Measurements from ENCODE around the gene CCDC197.

Gene CCDC197

GRCh38 chr14:93962701-93963601, 34.1 kb upstream of the CCDC197 start:
- no peak for DNase-seq

DNA sequence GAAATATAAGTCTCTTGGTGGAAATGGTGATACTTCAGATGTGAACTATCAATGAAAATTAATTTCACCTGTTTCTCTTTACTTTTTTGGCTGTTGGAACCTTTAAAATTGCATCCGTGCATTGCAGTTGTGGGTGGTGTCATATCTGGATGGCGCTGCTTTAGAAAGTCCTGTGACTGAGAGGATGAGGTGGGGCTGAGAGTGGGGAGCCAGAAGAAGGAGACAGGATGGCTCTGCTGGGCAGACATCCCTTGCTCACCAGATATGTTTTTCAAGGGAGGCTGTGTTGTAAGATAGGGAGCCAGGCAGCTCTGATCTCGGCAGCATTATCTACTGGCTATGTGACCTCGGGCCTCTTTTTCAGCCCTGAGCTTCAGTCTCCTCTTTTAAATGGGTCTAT, 33.4 kb upstream of the CCDC197 start:
- DNase-seq, result no peak

GRCh38 chr14:93964281-93964680, 32.8 kb upstream of the CCDC197 start:
- DNase-seq, result no peak

- no peak for DNase-seq
Measured at GRCh38 chr14:93964820-93965286, 32.2 kb upstream of the CCDC197 start.

- no peak for DNase-seq
Measured at GRCh38 chr14:93965287-93965821, 31.7 kb upstream of the CCDC197 start.

GRCh38 chr14:93965946-93966474, 31.1 kb upstream of the CCDC197 start:
- DNase-seq, result no peak

DNA sequence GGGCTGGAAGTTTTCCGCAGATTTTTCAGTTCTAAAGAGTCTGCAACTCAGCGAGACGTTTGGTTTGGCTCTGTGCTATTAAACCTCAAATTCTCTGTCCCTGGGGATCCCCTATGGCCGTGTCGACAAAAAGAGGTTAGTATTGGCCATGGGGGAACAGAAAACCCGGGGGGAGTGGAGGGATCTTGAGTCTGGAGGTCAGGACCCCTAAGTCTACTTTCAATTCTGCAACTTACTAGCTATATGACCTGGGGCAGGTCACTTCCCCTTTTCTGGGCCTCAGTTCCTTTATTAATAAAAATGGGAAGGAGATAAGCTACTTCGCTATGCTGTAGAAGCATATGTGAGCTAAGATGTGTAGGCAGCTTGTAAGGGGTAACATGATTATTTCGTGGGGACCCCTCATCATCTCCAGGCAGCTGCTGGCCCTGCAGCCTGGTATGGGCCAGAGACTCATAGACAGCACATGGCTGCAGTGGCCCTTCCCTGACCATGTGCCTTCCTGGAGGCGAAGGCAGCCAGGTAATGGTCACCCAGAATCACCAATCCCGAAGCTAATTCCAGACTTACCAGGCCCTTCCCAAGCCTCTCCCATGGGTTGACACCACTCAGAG, 29.4 kb upstream of the CCDC197 start:
- DNase-seq, result no peak

DNA sequence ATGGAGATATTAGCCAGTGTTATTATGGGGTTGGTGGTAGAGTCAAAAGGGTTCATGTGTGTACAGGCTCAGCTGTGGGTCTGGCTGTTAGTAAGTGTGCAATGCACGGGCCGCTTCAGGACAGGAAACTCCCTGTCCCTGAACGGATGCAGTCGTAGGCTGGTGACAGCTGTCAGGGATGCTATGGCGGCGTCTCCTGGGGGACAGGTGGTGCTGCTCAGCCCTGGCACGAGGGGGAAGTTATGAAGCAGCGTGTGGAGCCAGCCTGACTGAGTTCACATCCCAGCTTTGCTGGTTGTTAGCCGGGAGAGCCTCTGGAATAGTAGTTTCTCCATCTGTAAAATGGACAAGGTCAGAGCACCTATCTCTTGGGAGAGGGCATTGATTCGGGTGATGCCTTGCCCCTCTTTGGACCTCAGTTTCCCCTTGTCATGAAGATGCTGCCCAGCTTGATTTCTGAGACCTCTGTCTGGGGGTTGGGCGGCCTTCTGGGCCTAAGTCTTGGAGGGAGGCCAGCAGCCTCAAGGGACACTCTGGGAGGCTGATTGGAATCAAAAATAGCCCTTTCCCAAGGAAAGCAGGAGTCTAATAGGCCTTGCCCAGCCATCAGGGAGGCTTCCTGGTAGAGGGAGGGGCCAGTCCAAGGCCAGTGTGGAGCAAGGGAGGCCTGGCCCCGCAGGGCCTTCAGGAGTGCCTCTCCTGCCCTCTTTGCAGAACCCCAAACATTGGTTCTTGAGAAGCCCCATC, 27.8 kb upstream of the CCDC197 start:
- DNase-seq, result no peak

DNA sequence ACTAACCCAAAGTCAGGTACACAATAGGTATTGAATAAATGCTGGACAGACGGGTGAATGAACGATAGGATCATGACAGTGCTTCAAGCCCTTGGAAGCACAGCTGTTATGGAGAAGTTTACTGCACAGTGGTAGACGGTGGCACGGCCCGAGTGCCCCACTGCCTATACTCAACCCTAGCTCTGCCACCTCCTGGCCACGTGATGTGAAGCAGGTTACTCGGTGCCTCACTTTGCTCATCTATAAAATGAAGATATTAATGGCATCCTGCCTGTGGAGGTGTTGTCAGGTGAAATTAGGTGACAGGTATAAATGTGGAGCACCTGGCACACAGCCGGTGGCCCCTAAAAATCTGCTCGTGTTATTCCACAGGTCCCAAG, 26.5 kb upstream of the CCDC197 start:
- DNase-seq, result peak; percentile 42

DNA sequence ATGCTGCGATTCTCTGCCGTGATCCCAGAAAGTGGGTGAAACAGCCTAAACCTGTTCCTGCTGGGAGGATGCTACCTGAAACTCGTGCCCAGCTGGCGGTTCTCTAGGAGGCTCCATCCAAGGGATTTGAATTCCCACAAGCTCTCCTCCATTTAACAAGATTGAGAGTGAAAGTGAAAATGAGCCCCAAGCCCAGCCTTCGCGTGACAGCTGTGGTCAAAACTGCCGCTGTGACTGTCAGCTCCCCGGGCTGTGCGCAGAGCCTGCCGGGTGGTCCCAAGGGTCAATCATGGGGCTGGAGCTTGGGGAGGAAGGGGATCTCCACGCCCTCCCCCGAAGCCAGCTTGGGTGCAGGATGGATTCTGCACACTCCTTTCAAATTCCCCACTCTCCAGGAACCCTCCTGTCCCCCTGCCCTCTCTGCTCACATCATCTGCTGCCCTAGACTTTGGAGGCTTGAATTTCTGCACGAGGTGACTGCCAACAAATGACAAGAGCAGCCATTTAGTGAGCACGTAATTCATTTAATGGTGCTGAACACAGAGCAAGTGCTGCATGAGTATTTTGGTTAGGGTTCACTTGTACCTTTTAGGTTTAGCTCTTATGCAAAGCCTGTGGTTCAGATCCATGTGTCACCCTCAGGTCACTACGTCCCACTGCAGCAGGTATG, 26.0 kb upstream of the CCDC197 start:
- peak; percentile 45 for DNase-seq

GRCh38 chr14:93971635-93972027, 25.5 kb upstream of the CCDC197 start:
- DNase-seq, result no peak

DNA sequence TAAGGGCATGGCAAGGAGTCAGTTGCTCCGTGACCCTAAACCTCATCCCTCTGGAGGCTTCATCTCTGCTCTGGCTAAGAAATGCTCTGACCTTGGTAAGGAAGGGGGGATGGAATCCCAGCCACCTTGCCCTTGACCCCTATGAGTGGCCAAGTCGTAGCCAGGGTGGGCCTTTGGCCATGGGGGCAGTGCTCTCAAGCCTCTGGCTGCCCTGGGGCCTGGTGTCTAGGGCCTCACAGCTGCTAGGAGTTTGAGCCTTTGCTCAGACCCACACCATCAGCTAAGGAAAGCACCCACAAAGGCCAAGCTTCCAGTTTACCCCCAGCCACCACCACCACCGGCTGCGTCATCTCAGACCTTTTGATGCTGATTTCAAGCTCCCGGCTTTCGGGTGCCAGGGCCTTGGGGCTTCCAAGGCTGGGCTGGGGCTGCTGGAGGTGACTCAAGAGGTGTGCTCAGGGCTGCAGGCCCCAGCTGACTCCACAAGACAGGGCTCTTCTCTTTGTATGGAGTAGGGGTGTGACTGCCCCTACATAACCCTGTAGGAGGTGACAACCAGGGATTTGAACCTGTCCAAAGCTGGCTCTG, 24.4 kb upstream of the CCDC197 start:
- no peak for DNase-seq

GRCh38 chr14:93973607-93974006, 23.5 kb upstream of the CCDC197 start:
- no peak for DNase-seq

DNA sequence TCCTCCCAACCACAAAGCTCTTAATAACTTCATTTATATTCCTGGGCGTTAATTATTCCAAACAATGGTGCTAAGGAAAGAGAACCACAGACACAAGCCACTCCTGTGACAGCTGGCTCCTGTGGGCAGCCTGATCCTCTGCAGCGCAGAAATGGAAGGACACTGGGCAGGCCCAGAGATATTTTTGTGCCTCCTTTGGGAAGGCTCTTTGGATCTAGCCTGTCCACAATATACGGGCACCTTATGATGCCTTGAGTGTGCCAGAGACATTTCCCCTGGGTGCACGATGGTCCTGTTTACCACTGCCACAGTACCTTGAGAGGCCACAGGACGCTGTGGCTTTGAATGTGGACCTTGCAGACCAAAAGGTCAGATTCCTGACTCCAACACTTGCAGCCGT, 22.8 kb upstream of the CCDC197 start:
- DNase-seq, result no peak

- no peak for DNase-seq
Measured at GRCh38 chr14:93974833-93975232, 22.3 kb upstream of the CCDC197 start.

- no peak for DNase-seq
Measured at GRCh38 chr14:93975791-93976476, 21.2 kb upstream of the CCDC197 start.

DNA sequence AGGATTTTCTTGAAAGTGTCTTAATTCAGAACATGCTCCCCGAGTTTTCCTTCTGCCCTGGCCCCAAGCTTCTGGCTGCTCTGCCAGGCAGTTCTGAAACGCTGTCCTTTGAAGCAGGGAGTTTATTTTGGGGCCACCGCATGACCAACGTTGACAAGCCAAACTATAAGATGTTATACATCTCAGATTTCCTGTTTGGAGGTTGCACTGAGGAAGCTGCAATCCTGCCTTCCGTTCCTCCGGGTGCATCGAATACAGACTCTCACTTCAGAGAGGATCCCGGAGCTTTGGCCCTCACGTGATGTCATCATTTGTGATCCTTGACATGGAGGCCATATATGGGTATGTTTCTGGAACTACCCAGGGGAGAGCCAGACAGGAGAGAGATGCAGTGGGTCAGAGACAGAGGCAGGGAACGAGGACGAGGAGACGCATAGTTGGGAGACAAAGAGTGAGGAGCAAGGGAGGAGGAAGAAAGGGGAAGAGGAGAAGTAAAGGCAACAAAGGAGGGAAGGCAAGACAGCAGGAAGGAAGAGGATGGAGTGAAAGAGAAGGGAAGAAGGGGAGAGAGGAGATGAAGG, 20.5 kb upstream of the CCDC197 start, which contains the start of gene ASB2:
Gene ASB2, minus strand, starts transcription at position 94 of the 581 bp plus-strand sequence. CDS start 12,031 bp downstream, outside the sequence.
- no peak for DNase-seq

DNA sequence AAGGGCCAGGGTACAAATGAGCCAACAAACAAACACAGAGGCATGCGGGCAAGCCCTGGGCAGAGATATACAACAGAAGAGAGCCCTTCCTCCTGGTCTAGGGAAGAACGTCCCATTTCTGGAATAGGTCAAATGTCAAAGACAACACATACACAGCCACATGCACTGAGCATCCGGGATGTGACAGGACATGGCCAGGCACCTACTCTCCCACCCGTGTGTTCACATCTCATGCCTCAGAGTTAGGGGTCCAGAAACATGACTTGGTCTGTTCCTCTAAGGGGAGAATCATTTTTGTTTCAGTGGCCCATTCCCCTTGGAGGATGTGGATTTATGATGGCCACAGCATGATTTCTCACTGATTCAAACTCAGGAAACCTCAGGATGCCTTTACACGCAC, 19.9 kb upstream of the CCDC197 start:
- no peak for DNase-seq

DNA sequence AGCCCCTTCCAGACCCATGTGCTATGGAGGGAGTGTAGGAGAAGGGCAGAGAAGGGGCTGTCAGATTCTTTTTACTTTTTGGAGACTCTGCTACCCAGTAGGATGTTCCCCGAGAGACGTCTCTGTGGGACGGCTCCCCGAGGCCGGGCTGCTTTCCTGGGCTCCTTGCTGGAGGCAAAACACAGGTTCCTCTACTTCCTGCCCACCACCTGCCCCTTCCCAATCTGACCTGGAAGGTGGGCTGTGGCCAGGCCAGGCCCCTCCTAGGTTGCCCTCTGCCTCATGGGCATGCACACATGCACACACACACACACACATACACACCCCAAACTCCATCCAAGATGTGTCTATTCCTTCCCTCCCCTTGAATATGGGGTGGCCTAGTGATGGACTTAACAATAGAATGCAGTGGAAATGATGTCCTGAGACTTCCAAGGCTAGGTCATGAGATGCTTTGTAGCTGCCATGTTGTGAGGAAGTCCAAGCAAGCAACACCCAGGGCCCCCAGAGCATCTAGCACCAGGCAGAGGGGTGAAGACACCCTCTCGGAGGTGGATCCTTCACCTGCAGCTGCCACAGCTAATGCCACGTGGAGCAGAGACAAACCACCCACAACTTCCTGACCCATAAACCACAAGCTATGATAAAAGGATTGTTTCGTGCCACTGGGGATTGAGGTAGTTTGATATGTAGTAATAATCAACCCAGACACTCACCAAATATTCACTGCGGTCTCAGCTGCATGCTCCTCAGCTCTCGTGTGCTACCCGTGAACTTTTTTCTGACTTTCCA, 19.1 kb upstream of the CCDC197 start:
- DNase-seq, result no peak

GRCh38 chr14:93978735-93979134, 18.4 kb upstream of the CCDC197 start:
- no peak for DNase-seq
